ENCODE results near the gene COL20A1. TPM values are rescaled to one million over a fixed set of nuclear protein-coding genes. Genes with fewer than 3 reads are reported as not detected.
"Not testable (repeated sequence)": the region's sequence is repeated elsewhere in the genome, so short reads cannot be mapped to it uniquely, and the experiment has no call there.

The COL20A1 gene
- total RNA-seq, 6 experiments from 2014 or later: not detected

GRCh38 chr20:63305393-63305792 is 12.4 kb downstream of the COL20A1 start:
- H3K9me3 ChIP-seq: no peaks in the 10 kb centered on the region
- H3K27ac ChIP-seq: no peak overlapping the region
- DNase-seq (no peak), ATAC-seq (no peak)
- intact Hi-C loops (cut with DNase I): loop anchor here in 1 of 2 donors (5.0 kb wide), 1 partner anchor 77 kb away; no protein-coding TSS in a partner anchor
- H3K27me3 ChIP-seq: no peaks in the 10 kb centered on the region
- H3K4me1 ChIP-seq: no peaks in the 10 kb centered on the region
- 49% methylated on average over 2 of the region's 8 CpGs for WGBS (ENCODE audit: insufficient coverage, low coverage, low lambda C conversion rate, missing lambda C conversion rate)
- H3K36me3 ChIP-seq: no peaks in the 10 kb centered on the region
- no peak for TF ChIP-seq CTCF (IDR thresholded peaks at IDR 0.05)
- no peak for TF ChIP-seq POLR2A (IDR thresholded peaks at IDR 0.05)
- H3K4me3 ChIP-seq: no peak overlapping the region

GRCh38 chr20:63305933-63306672 is 13.1 kb downstream of the COL20A1 start:
- ATAC-seq: not testable (repeated sequence)
- intact Hi-C loops (cut with DNase I): loop anchor here in 1 of 2 donors (5.0 kb wide), 1 partner anchor 76 kb away; no protein-coding TSS in a partner anchor

DNA sequence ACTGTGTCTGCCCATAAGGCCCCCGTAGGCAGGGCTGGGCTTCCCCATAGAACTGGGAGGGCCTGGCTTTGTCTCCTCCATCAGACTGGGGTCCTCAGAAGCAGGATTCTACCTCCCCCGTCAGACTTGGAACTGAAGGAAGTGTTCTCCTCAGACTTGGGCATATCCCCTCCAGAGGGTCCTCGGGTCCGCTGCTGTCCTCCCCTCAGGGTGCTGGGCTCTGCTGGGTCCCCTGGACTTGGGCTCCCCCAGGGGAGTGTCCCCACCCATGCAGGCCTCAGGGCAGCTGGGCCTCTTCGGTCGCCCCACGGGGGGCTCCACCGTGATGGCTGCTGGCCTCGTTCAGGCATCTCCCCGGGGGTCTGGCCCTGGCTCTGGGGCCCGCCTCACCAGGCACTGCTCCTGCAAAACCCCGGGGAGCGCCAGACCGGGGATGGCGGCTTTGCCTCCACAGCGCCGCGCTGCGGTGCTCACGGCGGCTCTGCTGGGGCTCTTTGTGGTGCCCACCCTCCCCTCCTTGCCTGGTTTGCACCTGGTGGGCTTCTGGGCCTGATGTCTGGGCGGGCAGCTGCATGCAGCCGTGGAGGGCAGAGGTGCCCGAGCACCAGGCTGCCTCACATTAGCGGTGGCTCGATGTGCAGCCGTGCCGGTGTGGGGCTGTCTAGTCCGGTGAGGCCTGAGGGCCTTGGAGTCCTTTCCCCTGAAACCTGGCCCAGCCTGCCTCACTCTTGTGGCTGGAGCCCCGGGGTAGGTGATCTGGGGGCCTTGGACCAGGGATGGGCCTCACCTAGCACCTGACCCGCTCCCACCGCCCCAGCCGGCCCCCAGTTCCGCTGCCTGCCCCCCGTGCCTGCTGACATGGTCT is 13.9 kb downstream of the COL20A1 start:
- no peak for ATAC-seq
- intact Hi-C loops (cut with DNase I): loop anchor here in 1 of 2 donors (5.0 kb wide), 1 partner anchor 75 kb away; no protein-coding TSS in a partner anchor
- Histone ChIP-seq H3K9me3 (no peaks in the 10 kb centered on the region), H3K4me3 (no peak overlapping the region), H3K36me3 (no peaks in the 10 kb centered on the region), H3K27ac (no peak overlapping the region), H3K4me1 (no peaks in the 10 kb centered on the region), H3K27me3 (no peaks in the 10 kb centered on the region)
- WGBS (ENCODE audit: insufficient coverage, low coverage, low lambda C conversion rate, missing lambda C conversion rate): 40% methylated on average over 1 of the region's 35 CpGs
- no peak for TF ChIP-seq CTCF (IDR thresholded peaks at IDR 0.05)
- no peak for TF ChIP-seq POLR2A (IDR thresholded peaks at IDR 0.05)
- no peak for DNase-seq

More at GRCh38 chr20:63305933-63306672, 13.1 kb downstream of the COL20A1 start:
- not testable (repeated sequence) for H3K4me1 ChIP-seq, H3K9me3 ChIP-seq, H3K36me3 ChIP-seq, H3K27me3 ChIP-seq, H3K27ac ChIP-seq, DNase-seq, H3K4me3 ChIP-seq
- 60% methylated on average over 1 of the region's 30 CpGs for WGBS (ENCODE audit: insufficient coverage, low coverage, low lambda C conversion rate, missing lambda C conversion rate)

DNA sequence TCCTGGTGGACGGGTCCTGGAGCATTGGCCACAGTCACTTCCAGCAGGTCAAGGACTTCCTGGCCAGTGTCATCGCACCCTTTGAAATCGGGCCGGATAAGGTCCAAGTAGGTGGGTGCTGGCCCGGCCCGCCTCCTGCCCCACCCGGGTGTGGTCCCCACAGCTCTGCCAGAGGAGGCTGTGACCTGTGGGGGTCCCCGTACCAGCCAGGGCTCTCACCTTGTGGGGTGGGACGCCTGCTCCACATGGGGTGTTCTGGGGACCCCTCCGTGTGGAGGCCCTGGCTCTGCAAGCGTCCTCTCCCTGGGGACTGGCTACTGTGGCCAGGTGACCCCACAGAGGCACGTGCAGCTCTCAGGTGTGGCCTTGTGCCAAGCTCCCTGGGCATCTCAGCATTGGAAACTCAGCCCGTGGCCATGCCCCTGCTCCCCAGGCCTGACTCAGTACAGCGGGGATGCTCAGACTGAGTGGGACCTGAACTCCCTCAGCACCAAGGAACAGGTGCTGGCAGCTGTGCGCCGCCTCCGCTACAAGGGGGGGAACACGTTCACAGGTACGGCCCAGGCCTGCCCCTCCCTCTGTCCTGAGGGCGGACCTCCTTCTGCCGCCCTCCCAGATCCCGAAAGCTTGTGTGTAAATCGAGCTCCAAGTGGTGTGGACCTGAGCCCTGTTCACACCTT is 14.7 kb downstream of the COL20A1 start:
- no peak overlapping the region for H3K4me3 ChIP-seq
- H3K27ac ChIP-seq: no peak overlapping the region
- ATAC-seq (no peak), DNase-seq (no peak)
- H3K9me3 ChIP-seq: no peaks in the 10 kb centered on the region
- H3K27me3 ChIP-seq: no peaks in the 10 kb centered on the region
- no peaks in the 10 kb centered on the region for H3K4me1 ChIP-seq
- no peaks in the 10 kb centered on the region for H3K36me3 ChIP-seq
- intact Hi-C loops (cut with DNase I): loop anchor here in 1 of 2 donors (5.0 kb wide), 1 partner anchor 75 kb away; no protein-coding TSS in a partner anchor
- no peak for TF ChIP-seq POLR2A (IDR thresholded peaks at IDR 0.05)
- no peak for TF ChIP-seq CTCF (IDR thresholded peaks at IDR 0.05)
- WGBS (ENCODE audit: insufficient coverage, low coverage, low lambda C conversion rate, missing lambda C conversion rate): 40% methylated on average over 4 of the region's 23 CpGs

All from right lobe of liver (tissue), 6 donors.